Smooth muscle cell (in vitro differentiated cells): ENCODE measurements around the gene ROR1. TPM values are rescaled to one million over a fixed set of nuclear protein-coding genes. Genes with fewer than 3 reads are reported as not detected.

Experiments
- DNase-seq: peaks from one replicate; lab custom pipeline; 2025; ENCODE audit not compliant: unreplicated experiment; lab: John Stamatoyannopoulos, UW
- H2AFZ ChIP-seq: fragments of 200-600 bp; sonication (generic); 2 replicates; pipeline ENCODE4 v1.6.0; 2016; ENCODE audit warnings: antibody characterized with exemption, low read depth, mild to moderate bottlenecking
- H3F3A ChIP-seq: fragments of 200-600 bp; sonication (generic); 2 replicates; pipeline ENCODE4 v1.6.0; 2017; ENCODE audit warnings: antibody characterized with exemption, low read depth
- H3K27ac ChIP-seq: fragments of 200-600 bp; sonication (generic); 2 replicates; pipeline ENCODE4 v1.5.1; 2016; ENCODE audit warnings: low read depth, mild to moderate bottlenecking
- H3K27me3 ChIP-seq: fragments of 200-600 bp; sonication (generic); 2 replicates; pipeline ENCODE4 v1.6.1; 2016; ENCODE audit warnings: low read depth, mild to moderate bottlenecking
- H3K36me3 ChIP-seq: fragments of 200-600 bp; sonication (generic); 2 replicates; pipeline ENCODE4 v1.5.1; 2016; ENCODE audit warnings: low read depth
- H3K4me1 ChIP-seq: fragments of 200-600 bp; sonication (generic); 2 replicates; pipeline ENCODE4 v1.5.1; 2016; ENCODE audit warnings: low read depth
- H3K4me2 ChIP-seq: fragments of 200-600 bp; sonication (generic); 2 replicates; pipeline ENCODE4 v1.6.0; 2016; ENCODE audit warnings: mild to moderate bottlenecking
- H3K4me3 ChIP-seq: fragments of 200-600 bp; sonication (generic); 2 replicates; pipeline ENCODE4 v1.5.1; 2016; ENCODE audit warnings: mild to moderate bottlenecking
- H3K79me2 ChIP-seq: fragments of 200-600 bp; sonication (generic); 2 replicates; pipeline ENCODE4 v1.6.0; 2016; ENCODE audit warnings: low read depth, mild to moderate bottlenecking
- H3K9ac ChIP-seq: fragments of 200-600 bp; sonication (generic); 2 replicates; pipeline ENCODE4 v1.6.0; 2016; ENCODE audit warnings: low read depth
- H3K9me3 ChIP-seq: fragments of 200-600 bp; sonication (generic); replicated peaks from 2 replicates; pipeline ENCODE4 v1.5.1; 2016; ENCODE audit warnings: low read depth
- H4K20me1 ChIP-seq: fragments of 200-600 bp; sonication (generic); 2 replicates; pipeline ENCODE4 v1.6.0; 2016; ENCODE audit warnings: low read depth
- CTCF ChIP-seq: fragments of 200-600 bp; sonication (generic); IDR thresholded peaks from 2 replicates; pipeline ENCODE4 v1.5.1; 2017; ENCODE audit warnings: borderline replicate concordance, mild to moderate bottlenecking, antibody characterized with exemption; ENCODE audit not compliant: insufficient read depth, poor library complexity, severe bottlenecking
- WGBS: methylation state at CpG from one replicate; pipeline ENCODE4 v1.1.7; 2016; ENCODE audit warnings: low lambda C conversion rate; 5-methylcytosine and 5-hydroxymethylcytosine counted together
- polyA plus RNA-seq: library from polyadenylated mRNA; unstranded; fragments of >200 nt; fragmentation: Nextera tagmentation; extraction: Ambion mirVana; gene quantifications from 2 replicates; pipeline ENCODE4 v1.2.1, GENCODE V29; 2016
- total RNA-seq: library from RNA; depleted of rRNA; stranded (reverse); fragments of >200 nt; gene quantifications from 2 replicates; pipeline ENCODE4 v1.2.3, GENCODE V29; 2014

ROR1 gene
- total and polyA plus RNA-seq, 2 experiments from 2014 or later: 3.3 to 7.2 TPM

- no peak for DNase-seq
- no peak overlapping the region for H3K9ac ChIP-seq
Measured at GRCh38 chr1:64031236-64031635, 257.4 kb downstream of the ROR1 start.

GRCh38 chr1:64033667-64034220 lies 259.9 kb downstream of the ROR1 start:
- Histone ChIP-seq H3F3A (peaks cover 2% of the 10 kb centered on the region), H3K36me3 (no peaks in the 10 kb centered on the region), H3K9me3 (no peaks in the 10 kb centered on the region), H2AFZ (no peak overlapping the region), H3K4me2 (no peak overlapping the region), H3K27me3 (no peaks in the 10 kb centered on the region), H3K4me1 (peaks cover 3% of the 10 kb centered on the region), H3K27ac (peak overlapping the region; percentile 34), H3K4me3 (no peak overlapping the region), H4K20me1 (no peaks in the 10 kb centered on the region), H3K79me2 (no peaks in the 10 kb centered on the region), H3K9ac (no peak overlapping the region)
- no peak for DNase-seq
- WGBS: 44% methylated on average over 3 of the region's 3 CpGs
- no peak for TF ChIP-seq CTCF

More at GRCh38 chr1:64031236-64031635, 257.4 kb downstream of the ROR1 start:
- Histone ChIP-seq H3K36me3 (no peaks in the 10 kb centered on the region), H3K4me1 (no peaks in the 10 kb centered on the region), H3K4me2 (no peak overlapping the region), H3K27ac (no peak overlapping the region), H3K27me3 (no peaks in the 10 kb centered on the region), H3K9me3 (no peaks in the 10 kb centered on the region), H3K4me3 (no peak overlapping the region), H2AFZ (no peak overlapping the region), H3K79me2 (no peaks in the 10 kb centered on the region), H3F3A (no peaks in the 10 kb centered on the region), H4K20me1 (no peaks in the 10 kb centered on the region)
- 81% methylated on average over 1 of the region's 1 CpG for WGBS
- TF ChIP-seq CTCF: no peak

- H3K4me2 ChIP-seq: no peak overlapping the region
- H3K4me3 ChIP-seq: no peak overlapping the region
- no peak overlapping the region for H3K9ac ChIP-seq
- H3F3A ChIP-seq: peaks cover 8% of the 10 kb centered on the region
- no peak for DNase-seq
- H3K27ac ChIP-seq: no peak overlapping the region
- H3K36me3 ChIP-seq: no peaks in the 10 kb centered on the region
- H3K9me3 ChIP-seq: no peaks in the 10 kb centered on the region
- H3K79me2 ChIP-seq: no peaks in the 10 kb centered on the region
- TF ChIP-seq CTCF: no peak
- H2AFZ ChIP-seq: no peak overlapping the region
- H3K4me1 ChIP-seq: peaks cover 19% of the 10 kb centered on the region
- no peaks in the 10 kb centered on the region for H4K20me1 ChIP-seq
- 85% methylated on average over 2 of the region's 2 CpGs for WGBS
- H3K27me3 ChIP-seq: no peaks in the 10 kb centered on the region
Measured at GRCh38 chr1:64036549-64036948, 262.7 kb downstream of the ROR1 start.

GRCh38 chr1:64038119-64038518 lies 264.3 kb downstream of the ROR1 start:
- peak overlapping the region; percentile 75 for H3K27ac ChIP-seq
- DNase-seq: no peak
- WGBS: 60% methylated on average over 4 of the region's 4 CpGs
- H3K9me3 ChIP-seq: no peaks in the 10 kb centered on the region
- no peaks in the 10 kb centered on the region for H4K20me1 ChIP-seq
- no peaks in the 10 kb centered on the region for H3K27me3 ChIP-seq
- peaks cover 8% of the 10 kb centered on the region for H3F3A ChIP-seq
- H3K4me1 ChIP-seq: peaks cover 22% of the 10 kb centered on the region
- no peak overlapping the region for H2AFZ ChIP-seq
- H3K9ac ChIP-seq: no peak overlapping the region
- no peak for TF ChIP-seq CTCF
- no peaks in the 10 kb centered on the region for H3K79me2 ChIP-seq
- H3K36me3 ChIP-seq: no peaks in the 10 kb centered on the region
- no peak overlapping the region for H3K4me3 ChIP-seq
- H3K4me2 ChIP-seq: no peak overlapping the region
